Measurements from ENCODE around the gene SOBP. TPM values are rescaled to one million over a fixed set of nuclear protein-coding genes. Genes with fewer than 3 reads are reported as not detected.

The SOBP gene
- total and polyA plus RNA-seq, 2 experiments from 2014 or later, result 1.5 to 3.0 TPM

GRCh38 chr6:107582086-107582485, 92.2 kb downstream of the SOBP start:
- Mint-ChIP-seq H3K9me3 (no peaks in the 10 kb centered on the region), H3K27me3 (ENCODE audit: insufficient read depth, low read depth, poor library complexity) (peaks cover 5% of the 10 kb centered on the region), H3K36me3 (ENCODE audit: low read depth) (no peaks in the 10 kb centered on the region), H3K4me3 (no peak overlapping the region), H3K27ac (no peak overlapping the region), H3K4me1 (peaks cover 49% of the 10 kb centered on the region)
- DNase-seq (ENCODE audit: low spot score) (no peak), ATAC-seq (no peak)
- no peaks in the 10 kb centered on the region for H3K79me2 ChIP-seq (replicated peaks; ENCODE audit: insufficient read depth)
- H4K20me1 ChIP-seq (replicated peaks; ENCODE audit: insufficient read depth), result no peaks in the 10 kb centered on the region
- no peak overlapping the region for H2AFZ ChIP-seq
- H3K4me3 ChIP-seq, result no peak overlapping the region
- TF ChIP-seq ZNF114 (CRISPR knock-in tag; IDR thresholded peaks at IDR 0.05) (no peak), STAT1 (IDR thresholded peaks at IDR 0.05; ENCODE audit: unreplicated experiment) (no peak), POLR2AphosphoS5 (IDR thresholded peaks at IDR 0.05; ENCODE audit: low read depth) (no peak), EZH2phosphoT487 (IDR thresholded peaks at IDR 0.05; ENCODE audit: unreplicated experiment) (no peak), ETS1 (IDR thresholded peaks at IDR 0.05) (no peak), NANOG (IDR thresholded peaks at IDR 0.05; ENCODE audit: borderline replicate concordance) (no peak), CTCF (conservative IDR thresholded peaks at IDR 0.05; ENCODE audit: low read depth in 2 of 2) (no peak), JUNB (IDR thresholded peaks at IDR 0.05; ENCODE audit: unreplicated experiment) (no peak), REST (IDR thresholded peaks at IDR 0.05; ENCODE audit: unreplicated experiment) (no peak), EZH2 (IDR thresholded peaks at IDR 0.05; ENCODE audit: low read depth, unreplicated experiment) (no peak), ZNF331 (CRISPR knock-in tag; IDR thresholded peaks at IDR 0.05; ENCODE audit: low read depth) (no peak), CREB1 (CRISPR knock-in tag; IDR thresholded peaks at IDR 0.05; ENCODE audit: low read depth) (no peak)
- TF ChIP-seq, protein P1, sequence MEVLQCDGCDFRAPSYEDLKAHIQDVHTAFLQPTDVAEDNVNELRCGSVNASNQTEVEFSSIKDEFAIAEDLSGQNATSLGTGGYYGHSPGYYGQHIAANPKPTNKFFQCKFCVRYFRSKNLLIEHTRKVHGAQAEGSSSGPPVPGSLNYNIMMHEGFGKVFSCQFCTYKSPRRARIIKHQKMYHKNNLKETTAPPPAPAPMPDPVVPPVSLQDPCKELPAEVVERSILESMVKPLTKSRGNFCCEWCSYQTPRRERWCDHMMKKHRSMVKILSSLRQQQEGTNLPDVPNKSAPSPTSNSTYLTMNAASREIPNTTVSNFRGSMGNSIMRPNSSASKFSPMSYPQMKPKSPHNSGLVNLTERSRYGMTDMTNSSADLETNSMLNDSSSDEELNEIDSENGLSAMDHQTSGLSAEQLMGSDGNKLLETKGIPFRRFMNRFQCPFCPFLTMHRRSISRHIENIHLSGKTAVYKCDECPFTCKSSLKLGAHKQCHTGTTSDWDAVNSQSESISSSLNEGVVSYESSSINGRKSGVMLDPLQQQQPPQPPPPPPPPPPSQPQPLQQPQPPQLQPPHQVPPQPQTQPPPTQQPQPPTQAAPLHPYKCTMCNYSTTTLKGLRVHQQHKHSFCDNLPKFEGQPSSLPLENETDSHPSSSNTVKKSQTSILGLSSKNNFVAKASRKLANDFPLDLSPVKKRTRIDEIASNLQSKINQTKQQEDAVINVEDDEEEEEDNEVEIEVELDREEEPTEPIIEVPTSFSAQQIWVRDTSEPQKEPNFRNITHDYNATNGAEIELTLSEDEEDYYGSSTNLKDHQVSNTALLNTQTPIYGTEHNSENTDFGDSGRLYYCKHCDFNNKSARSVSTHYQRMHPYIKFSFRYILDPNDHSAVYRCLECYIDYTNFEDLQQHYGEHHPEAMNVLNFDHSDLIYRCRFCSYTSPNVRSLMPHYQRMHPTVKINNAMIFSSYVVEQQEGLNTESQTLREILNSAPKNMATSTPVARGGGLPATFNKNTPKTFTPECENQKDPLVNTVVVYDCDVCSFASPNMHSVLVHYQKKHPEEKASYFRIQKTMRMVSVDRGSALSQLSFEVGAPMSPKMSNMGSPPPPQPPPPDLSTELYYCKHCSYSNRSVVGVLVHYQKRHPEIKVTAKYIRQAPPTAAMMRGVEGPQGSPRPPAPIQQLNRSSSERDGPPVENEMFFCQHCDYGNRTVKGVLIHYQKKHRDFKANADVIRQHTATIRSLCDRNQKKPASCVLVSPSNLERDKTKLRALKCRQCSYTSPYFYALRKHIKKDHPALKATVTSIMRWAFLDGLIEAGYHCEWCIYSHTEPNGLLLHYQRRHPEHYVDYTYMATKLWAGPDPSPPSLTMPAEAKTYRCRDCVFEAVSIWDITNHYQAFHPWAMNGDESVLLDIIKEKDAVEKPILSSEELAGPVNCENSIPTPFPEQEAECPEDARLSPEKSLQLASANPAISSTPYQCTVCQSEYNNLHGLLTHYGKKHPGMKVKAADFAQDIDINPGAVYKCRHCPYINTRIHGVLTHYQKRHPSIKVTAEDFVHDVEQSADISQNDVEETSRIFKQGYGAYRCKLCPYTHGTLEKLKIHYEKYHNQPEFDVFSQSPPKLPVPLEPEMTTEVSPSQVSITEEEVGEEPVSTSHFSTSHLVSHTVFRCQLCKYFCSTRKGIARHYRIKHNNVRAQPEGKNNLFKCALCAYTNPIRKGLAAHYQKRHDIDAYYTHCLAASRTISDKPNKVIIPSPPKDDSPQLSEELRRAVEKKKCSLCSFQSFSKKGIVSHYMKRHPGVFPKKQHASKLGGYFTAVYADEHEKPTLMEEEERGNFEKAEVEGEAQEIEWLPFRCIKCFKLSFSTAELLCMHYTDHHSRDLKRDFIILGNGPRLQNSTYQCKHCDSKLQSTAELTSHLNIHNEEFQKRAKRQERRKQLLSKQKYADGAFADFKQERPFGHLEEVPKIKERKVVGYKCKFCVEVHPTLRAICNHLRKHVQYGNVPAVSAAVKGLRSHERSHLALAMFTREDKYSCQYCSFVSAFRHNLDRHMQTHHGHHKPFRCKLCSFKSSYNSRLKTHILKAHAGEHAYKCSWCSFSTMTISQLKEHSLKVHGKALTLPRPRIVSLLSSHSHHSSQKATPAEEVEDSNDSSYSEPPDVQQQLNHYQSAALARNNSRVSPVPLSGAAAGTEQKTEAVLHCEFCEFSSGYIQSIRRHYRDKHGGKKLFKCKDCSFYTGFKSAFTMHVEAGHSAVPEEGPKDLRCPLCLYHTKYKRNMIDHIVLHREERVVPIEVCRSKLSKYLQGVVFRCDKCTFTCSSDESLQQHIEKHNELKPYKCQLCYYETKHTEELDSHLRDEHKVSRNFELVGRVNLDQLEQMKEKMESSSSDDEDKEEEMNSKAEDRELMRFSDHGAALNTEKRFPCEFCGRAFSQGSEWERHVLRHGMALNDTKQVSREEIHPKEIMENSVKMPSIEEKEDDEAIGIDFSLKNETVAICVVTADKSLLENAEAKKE (CRISPR knock-in tag; IDR thresholded peaks at IDR 0.05), result no peak
- peaks cover 30% of the 10 kb centered on the region for H3K4me1 ChIP-seq (ENCODE audit: insufficient read depth)
- no peak overlapping the region for H3K27ac ChIP-seq (ENCODE audit: low read depth)
- no peaks in the 10 kb centered on the region for H3K36me3 ChIP-seq (ENCODE audit: insufficient read depth)
- no peaks in the 10 kb centered on the region for H3K27me3 ChIP-seq (ENCODE audit: insufficient read depth)
- H3K9me2 ChIP-seq (ENCODE audit: insufficient read depth), result peaks cover 9% of the 10 kb centered on the region
- H3K4me2 ChIP-seq, result no peak overlapping the region
- H3F3A ChIP-seq (replicated peaks; ENCODE audit: low read depth), result no peaks in the 10 kb centered on the region
